SK-N-SH treated with all-trans-retinoic acid at 6 μM for 48 hours (cell line): ENCODE data around the gene TBC1D16.

Experiments
- CSDC2 ChIP-seq: fragments of 250-450 bp; sonication (Bioruptor Pico); IDR thresholded peaks from 2 replicates; pipeline ENCODE4 v1.5.0; 2020; ENCODE audit warnings: mild to moderate bottlenecking, moderate library complexity
- ESRRG ChIP-seq: fragments of 250-450 bp; sonication (Bioruptor Pico); IDR thresholded peaks from 2 replicates; pipeline ENCODE4 v1.6.1; 2021; ENCODE audit warnings: mild to moderate bottlenecking
- GLIS3 ChIP-seq: fragments of 250-450 bp; sonication (Bioruptor Pico); IDR thresholded peaks from 2 replicates; pipeline ENCODE4 v1.5.0; 2020; ENCODE audit warnings: mild to moderate bottlenecking, moderate library complexity
- PATZ1 ChIP-seq: fragments of 250-450 bp; sonication (Bioruptor Pico); IDR thresholded peaks from 2 replicates; pipeline ENCODE4 v1.8.0; 2020; ENCODE audit warnings: mild to moderate bottlenecking, moderate library complexity, borderline replicate concordance
- PPARA ChIP-seq: fragments of 250-450 bp; sonication (Bioruptor Pico); IDR thresholded peaks from 2 replicates; pipeline ENCODE4 v1.5.0; 2020; ENCODE audit warnings: mild to moderate bottlenecking, borderline replicate concordance
- SNAI2 ChIP-seq: fragments of 250-450 bp; sonication (Bioruptor Pico); IDR thresholded peaks from 2 replicates; pipeline ENCODE4 v1.5.0; 2020; ENCODE audit warnings: mild to moderate bottlenecking, moderate library complexity
- TCF4 ChIP-seq: fragments of 250-450 bp; sonication (Bioruptor Pico); IDR thresholded peaks from 2 replicates; pipeline ENCODE4 v1.8.0; 2021; ENCODE audit warnings: mild to moderate bottlenecking, moderate library complexity, borderline replicate concordance
- TOX ChIP-seq: fragments of 250-450 bp; sonication (Bioruptor Pico); IDR thresholded peaks from 2 replicates; pipeline ENCODE4 v1.8.0; 2021; ENCODE audit warnings: mild to moderate bottlenecking, moderate library complexity, borderline replicate concordance
- ZFP3 ChIP-seq: fragments of 250-450 bp; sonication (Bioruptor Pico); IDR thresholded peaks from 2 replicates; pipeline ENCODE4 v1.5.0; 2020; ENCODE audit warnings: mild to moderate bottlenecking, moderate library complexity
- ZNF565 ChIP-seq: fragments of 450-650 bp; formaldehyde crosslinking; conservative IDR thresholded peaks from 2 replicates; pipeline ENCODE4 v1.5.0; 2020; ENCODE audit warnings: low read depth, mild to moderate bottlenecking, moderate library complexity
- ZNF70 ChIP-seq: fragments of 450-650 bp; formaldehyde crosslinking; IDR thresholded peaks from 2 replicates; pipeline ENCODE4 v1.5.0; 2020; ENCODE audit warnings: mild to moderate bottlenecking, moderate library complexity
- TF ChIP-seq, protein P1 (sequence below): fragments of 250-450 bp; sonication (Bioruptor Pico); IDR thresholded peaks from 2 replicates; pipeline ENCODE4 v1.5.0; 2020; ENCODE audit warnings: mild to moderate bottlenecking, moderate library complexity
- TF ChIP-seq, protein P2 (sequence below): fragments of 250-450 bp; sonication (Bioruptor Pico); IDR thresholded peaks from 2 replicates; pipeline ENCODE4 v1.5.1; 2020; ENCODE audit warnings: low read depth, mild to moderate bottlenecking, moderate library complexity

GRCh38 chr17:79926142-79926604, 109.5 kb downstream of the TBC1D16 start:
- no peak for TF ChIP-seq PATZ1
- TF ChIP-seq SNAI2 (CRISPR knock-in tag), result no peak
- TF ChIP-seq TOX (CRISPR knock-in tag), result no peak
- no peak for TF ChIP-seq PPARA (CRISPR knock-in tag)
- no peak for TF ChIP-seq ZNF70 (CRISPR knock-in tag)
- no peak for TF ChIP-seq ZFP3 (CRISPR knock-in tag)
- no peak for TF ChIP-seq CSDC2 (CRISPR knock-in tag)
- no peak for TF ChIP-seq ZNF565
- TF ChIP-seq, protein P1, sequence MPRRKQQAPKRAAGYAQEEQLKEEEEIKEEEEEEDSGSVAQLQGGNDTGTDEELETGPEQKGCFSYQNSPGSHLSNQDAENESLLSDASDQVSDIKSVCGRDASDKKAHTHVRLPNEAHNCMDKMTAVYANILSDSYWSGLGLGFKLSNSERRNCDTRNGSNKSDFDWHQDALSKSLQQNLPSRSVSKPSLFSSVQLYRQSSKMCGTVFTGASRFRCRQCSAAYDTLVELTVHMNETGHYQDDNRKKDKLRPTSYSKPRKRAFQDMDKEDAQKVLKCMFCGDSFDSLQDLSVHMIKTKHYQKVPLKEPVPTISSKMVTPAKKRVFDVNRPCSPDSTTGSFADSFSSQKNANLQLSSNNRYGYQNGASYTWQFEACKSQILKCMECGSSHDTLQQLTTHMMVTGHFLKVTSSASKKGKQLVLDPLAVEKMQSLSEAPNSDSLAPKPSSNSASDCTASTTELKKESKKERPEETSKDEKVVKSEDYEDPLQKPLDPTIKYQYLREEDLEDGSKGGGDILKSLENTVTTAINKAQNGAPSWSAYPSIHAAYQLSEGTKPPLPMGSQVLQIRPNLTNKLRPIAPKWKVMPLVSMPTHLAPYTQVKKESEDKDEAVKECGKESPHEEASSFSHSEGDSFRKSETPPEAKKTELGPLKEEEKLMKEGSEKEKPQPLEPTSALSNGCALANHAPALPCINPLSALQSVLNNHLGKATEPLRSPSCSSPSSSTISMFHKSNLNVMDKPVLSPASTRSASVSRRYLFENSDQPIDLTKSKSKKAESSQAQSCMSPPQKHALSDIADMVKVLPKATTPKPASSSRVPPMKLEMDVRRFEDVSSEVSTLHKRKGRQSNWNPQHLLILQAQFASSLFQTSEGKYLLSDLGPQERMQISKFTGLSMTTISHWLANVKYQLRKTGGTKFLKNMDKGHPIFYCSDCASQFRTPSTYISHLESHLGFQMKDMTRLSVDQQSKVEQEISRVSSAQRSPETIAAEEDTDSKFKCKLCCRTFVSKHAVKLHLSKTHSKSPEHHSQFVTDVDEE (CRISPR knock-in tag), result no peak
- no peak for TF ChIP-seq GLIS3 (CRISPR knock-in tag)
- TF ChIP-seq ESRRG (CRISPR knock-in tag), result no peak
- TF ChIP-seq, protein P2, sequence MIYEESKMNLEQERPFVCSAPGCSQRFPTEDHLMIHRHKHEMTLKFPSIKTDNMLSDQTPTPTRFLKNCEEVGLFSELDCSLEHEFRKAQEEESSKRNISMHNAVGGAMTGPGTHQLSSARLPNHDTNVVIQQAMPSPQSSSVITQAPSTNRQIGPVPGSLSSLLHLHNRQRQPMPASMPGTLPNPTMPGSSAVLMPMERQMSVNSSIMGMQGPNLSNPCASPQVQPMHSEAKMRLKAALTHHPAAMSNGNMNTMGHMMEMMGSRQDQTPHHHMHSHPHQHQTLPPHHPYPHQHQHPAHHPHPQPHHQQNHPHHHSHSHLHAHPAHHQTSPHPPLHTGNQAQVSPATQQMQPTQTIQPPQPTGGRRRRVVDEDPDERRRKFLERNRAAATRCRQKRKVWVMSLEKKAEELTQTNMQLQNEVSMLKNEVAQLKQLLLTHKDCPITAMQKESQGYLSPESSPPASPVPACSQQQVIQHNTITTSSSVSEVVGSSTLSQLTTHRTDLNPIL, result no peak
- TF ChIP-seq TCF4 (CRISPR knock-in tag), result no peak
